OCI-LY7 (cell line): ENCODE results near the gene MBTPS1. TPM values are rescaled to one million over a fixed set of nuclear protein-coding genes. Genes with fewer than 3 reads are reported as not detected.

Experiments used
- BruUV-seq: library from RNA; stranded (reverse); fragments of 400-500 nt; replicated peaks from 2 replicates; lab custom pipeline; 2021; lab: Mats Ljungman, UMichigan
- CTCF ChIA-PET: fragments of 300-600 bp; sonication (Branson Sonifier 250); formaldehyde crosslinking; loops from one replicate; lab custom pipeline; 2022; ENCODE audit warnings: antibody characterized with exemption; ENCODE audit not compliant: unreplicated experiment; lab: Charles Lee
- POLR2A ChIA-PET: fragments of 300-600 bp; sonication (Branson Sonifier 250); formaldehyde crosslinking; loops from one replicate; lab custom pipeline; 2022; ENCODE audit warnings: antibody characterized with exemption; lab: Charles Lee
- DNase-seq: peaks from one replicate; pipeline ENCODE4 v3.0.0-alpha.2; 2015; ENCODE audit warnings: low spot score
- H2AFZ ChIP-seq: fragments of 200-600 bp; sonication (generic), shearing (Covaris generic); 2 replicates; pipeline ENCODE4 v1.6.1; 2014; ENCODE audit warnings: mild to moderate bottlenecking, antibody characterized with exemption, low read length, moderate library complexity
- H3K27ac ChIP-seq: fragments of 200-600 bp; sonication (generic); 2 replicates; pipeline ENCODE4 v1.5.1; 2014; ENCODE audit warnings: mixed run types, low read depth, mild to moderate bottlenecking, moderate library complexity, low read length, inconsistent platforms; ENCODE audit not compliant: poor library complexity, severe bottlenecking
- H3K36me3 ChIP-seq: fragments of 200-600 bp; sonication (generic); 2 replicates; pipeline ENCODE4 v1.6.1; 2014; ENCODE audit warnings: mild to moderate bottlenecking, antibody characterized with exemption, low read length, moderate library complexity, mixed read lengths; ENCODE audit not compliant: insufficient read depth
- H3K4me1 ChIP-seq: fragments of 200-600 bp; sonication (generic); 2 replicates; pipeline ENCODE4 v1.5.1; 2014; ENCODE audit warnings: mild to moderate bottlenecking, low read length; ENCODE audit not compliant: insufficient read depth, poor library complexity, severe bottlenecking
- H3K4me2 ChIP-seq: fragments of 200-600 bp; sonication (generic); 2 replicates; pipeline ENCODE4 v1.6.1; 2014; ENCODE audit warnings: mild to moderate bottlenecking, low read length
- H3K4me3 ChIP-seq: fragments of 200-600 bp; sonication (generic); 2 replicates; pipeline ENCODE4 v1.5.1; 2014; ENCODE audit warnings: mild to moderate bottlenecking, low read depth, low read length; ENCODE audit not compliant: poor library complexity, severe bottlenecking
- H3K79me2 ChIP-seq: fragments of 200-600 bp; sonication (generic); 2 replicates; pipeline ENCODE4 v1.6.1; 2016; ENCODE audit warnings: low read depth, mild to moderate bottlenecking, low read length, moderate library complexity, mixed read lengths; ENCODE audit not compliant: insufficient read depth
- H3K9me2 ChIP-seq: fragments of 200-600 bp; sonication (generic); 2 replicates; pipeline ENCODE4 v1.6.1; 2016; ENCODE audit warnings: mild to moderate bottlenecking, low read length, mixed read lengths; ENCODE audit not compliant: insufficient read depth
- H3K9me3 ChIP-seq: fragments of 200-600 bp; sonication (generic); 2 replicates; pipeline ENCODE4 v1.6.1; 2014; ENCODE audit warnings: mild to moderate bottlenecking, mixed run types, low read length, mixed read lengths
- H4K20me1 ChIP-seq: fragments of 200-600 bp; sonication (generic); 2 replicates; pipeline ENCODE4 v1.6.1; 2014; ENCODE audit warnings: mild to moderate bottlenecking, antibody characterized with exemption, low read length, moderate library complexity, mixed read lengths; ENCODE audit not compliant: insufficient read depth
- EZH2phosphoT487 ChIP-seq: fragments of 200-600 bp; sonication (generic); IDR thresholded peaks from 2 replicates; pipeline ENCODE4 v1.6.1; 2018; ENCODE audit warnings: low read depth, borderline replicate concordance, mild to moderate bottlenecking, mixed run types, antibody characterized with exemption, low read length, moderate library complexity, mixed read lengths
- intact Hi-C: fragments of 100-400 bp; cut with micrococcal nuclease; formaldehyde crosslinking; loops from one replicate; pipeline ENCODE4 v1.10.0; 2022; ENCODE audit not compliant: unreplicated experiment
- total RNA-seq, 2 experiments: library from RNA; depleted of rRNA in 1 of 2; stranded (reverse); fragments of >200 nt in 1 of 2; shearing (Covaris generic) in 1 of 2; gene quantifications; 2 replicates each; pipeline ENCODE4 v1.2.3, GENCODE V29; 2014 to 2022
- TF ChIP-seq, protein P1 (sequence below): fragments of 200-600 bp; sonication (generic); conservative IDR thresholded peaks from 2 replicates; pipeline ENCODE4 v1.5.1; 2014; ENCODE audit warnings: mild to moderate bottlenecking, antibody characterized with exemption, low read length, moderate library complexity, mixed read lengths

The MBTPS1 gene
- total RNA-seq, 2 experiments from 2014 or later: 49.6 to 65.2 TPM

GRCh38 chr16:84082835-84083569, 33.7 kb downstream of the MBTPS1 start:
- Histone ChIP-seq H3K79me2 (no peaks in the 10 kb centered on the region), H3K36me3 (peaks cover 84% of the 10 kb centered on the region), H3K9me3 (no peaks in the 10 kb centered on the region), H3K27ac (no peak overlapping the region), H3K4me2 (no peak overlapping the region), H2AFZ (no peak overlapping the region), H3K9me2 (no peaks in the 10 kb centered on the region), H3K4me3 (no peak overlapping the region), H3K4me1 (peaks cover 35% of the 10 kb centered on the region), H4K20me1 (0 out of 2 replicates have a peak, but pooled peaks cover 3% of the 10 kb centered on the region)
- no TSS peak for BruUV-seq
- TF ChIP-seq, protein P1, sequence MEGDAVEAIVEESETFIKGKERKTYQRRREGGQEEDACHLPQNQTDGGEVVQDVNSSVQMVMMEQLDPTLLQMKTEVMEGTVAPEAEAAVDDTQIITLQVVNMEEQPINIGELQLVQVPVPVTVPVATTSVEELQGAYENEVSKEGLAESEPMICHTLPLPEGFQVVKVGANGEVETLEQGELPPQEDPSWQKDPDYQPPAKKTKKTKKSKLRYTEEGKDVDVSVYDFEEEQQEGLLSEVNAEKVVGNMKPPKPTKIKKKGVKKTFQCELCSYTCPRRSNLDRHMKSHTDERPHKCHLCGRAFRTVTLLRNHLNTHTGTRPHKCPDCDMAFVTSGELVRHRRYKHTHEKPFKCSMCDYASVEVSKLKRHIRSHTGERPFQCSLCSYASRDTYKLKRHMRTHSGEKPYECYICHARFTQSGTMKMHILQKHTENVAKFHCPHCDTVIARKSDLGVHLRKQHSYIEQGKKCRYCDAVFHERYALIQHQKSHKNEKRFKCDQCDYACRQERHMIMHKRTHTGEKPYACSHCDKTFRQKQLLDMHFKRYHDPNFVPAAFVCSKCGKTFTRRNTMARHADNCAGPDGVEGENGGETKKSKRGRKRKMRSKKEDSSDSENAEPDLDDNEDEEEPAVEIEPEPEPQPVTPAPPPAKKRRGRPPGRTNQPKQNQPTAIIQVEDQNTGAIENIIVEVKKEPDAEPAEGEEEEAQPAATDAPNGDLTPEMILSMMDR: no peak
- TF ChIP-seq EZH2phosphoT487: no peak
- DNase-seq: no peak
- ChIA-PET CTCF (no interaction called here), POLR2A (interaction anchor here (0.9 kb wide), 1 partner anchor 93 kb away, joined by 3 read pairs; no protein-coding TSS in a partner anchor)
- intact Hi-C loops: no loop called here

GRCh38 chr16:84082110-84082509, 34.6 kb downstream of the MBTPS1 start:
- BruUV-seq: no TSS peak
- ChIA-PET POLR2A (no interaction called here), CTCF (no interaction called here)
- intact Hi-C loops: no loop called here
- Histone ChIP-seq H3K4me3 (no peak overlapping the region), H3K9me2 (no peaks in the 10 kb centered on the region), H3K79me2 (0 out of 2 replicates have a peak, but pooled peaks cover 3% of the 10 kb centered on the region), H3K4me2 (no peak overlapping the region), H3K36me3 (peaks cover 84% of the 10 kb centered on the region), H3K9me3 (no peaks in the 10 kb centered on the region), H3K4me1 (peaks cover 26% of the 10 kb centered on the region), H4K20me1 (0 out of 2 replicates have a peak, but pooled peaks cover 3% of the 10 kb centered on the region), H2AFZ (no peak overlapping the region), H3K27ac (no peak overlapping the region)
- DNase-seq: no peak
- TF ChIP-seq, protein P1: no peak
- no peak for TF ChIP-seq EZH2phosphoT487

- peaks cover 84% of the 10 kb centered on the region for H3K36me3 ChIP-seq
- no TSS peak for BruUV-seq
- ChIA-PET CTCF (no interaction called here), POLR2A (no interaction called here)
- 0 out of 2 replicates have a peak, but pooled peaks cover 3% of the 10 kb centered on the region for H3K79me2 ChIP-seq
- H3K4me2 ChIP-seq: no peak overlapping the region
- H3K4me1 ChIP-seq: peaks cover 20% of the 10 kb centered on the region
- no peak overlapping the region for H2AFZ ChIP-seq
- H3K9me3 ChIP-seq: no peaks in the 10 kb centered on the region
- 0 out of 2 replicates have a peak, but pooled peaks cover 3% of the 10 kb centered on the region for H4K20me1 ChIP-seq
- H3K4me3 ChIP-seq: no peak overlapping the region
- H3K27ac ChIP-seq: no peak overlapping the region
- TF ChIP-seq, protein P1: no peak
- TF ChIP-seq EZH2phosphoT487: no peak
- H3K9me2 ChIP-seq: no peaks in the 10 kb centered on the region
- no peak for DNase-seq
- intact Hi-C loops: no loop called here
Observed at GRCh38 chr16:84081446-84081989, 35.2 kb downstream of the MBTPS1 start.
